Suppressor macrophage treated with lipopolysaccharide for 1 hour (primary cell): ENCODE data around the gene CELF4.
"Not testable (repeated sequence)": the region's sequence is repeated elsewhere in the genome, so short reads cannot be mapped to it uniquely, and the experiment has no call there.

ENCODE experiments used
- DNase-seq, 3 donors: peaks; one replicate each; pipeline ENCODE4 v3.0.0-alpha.2; 2020 to 2022

The CELF4 gene

DNA sequence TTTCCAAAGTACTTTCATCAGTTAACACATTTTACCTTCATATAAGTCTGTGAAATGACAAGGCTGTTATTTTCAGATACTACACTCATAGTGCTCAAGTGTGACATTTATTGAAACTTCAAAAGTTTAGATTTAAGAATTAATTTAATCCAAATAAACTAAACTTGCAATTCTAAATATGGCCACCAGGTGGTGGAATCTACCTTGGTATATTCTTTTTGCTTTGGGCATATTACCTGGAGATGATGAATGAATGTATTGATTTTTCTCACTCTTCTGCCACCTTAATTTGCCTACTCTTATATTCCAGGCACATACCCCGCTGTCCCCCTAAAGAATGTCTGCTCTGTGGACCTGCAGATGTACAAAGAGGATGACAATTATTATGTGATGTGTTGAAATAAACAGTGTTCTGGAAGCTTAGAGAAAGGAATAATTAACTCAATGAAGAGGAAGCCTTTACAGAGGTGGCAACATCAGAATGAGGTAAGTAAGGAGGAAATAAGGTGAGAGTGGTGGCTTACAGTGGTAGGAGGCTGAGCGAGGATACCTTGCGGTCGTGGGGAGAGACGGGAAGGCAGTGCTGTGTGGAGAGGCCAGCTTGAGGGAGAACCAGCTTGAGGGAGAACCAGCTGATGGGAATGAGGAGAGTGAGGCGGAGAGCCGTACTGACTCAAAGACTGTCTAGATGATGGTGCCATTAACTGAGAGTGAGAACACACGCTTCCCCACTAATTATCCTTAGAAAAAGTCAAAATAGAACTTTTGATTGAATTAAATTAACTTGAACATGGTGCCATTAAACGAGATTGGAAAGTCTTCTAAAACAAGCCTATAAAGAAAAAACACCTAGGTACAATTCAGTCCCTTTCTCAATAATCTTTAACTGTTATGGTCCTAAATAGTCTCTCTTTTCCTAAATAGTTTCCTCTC lies 179.5 kb downstream of the CELF4 start:
- DNase-seq, result peak; percentile 61 to 68 (median 66)

DNA sequence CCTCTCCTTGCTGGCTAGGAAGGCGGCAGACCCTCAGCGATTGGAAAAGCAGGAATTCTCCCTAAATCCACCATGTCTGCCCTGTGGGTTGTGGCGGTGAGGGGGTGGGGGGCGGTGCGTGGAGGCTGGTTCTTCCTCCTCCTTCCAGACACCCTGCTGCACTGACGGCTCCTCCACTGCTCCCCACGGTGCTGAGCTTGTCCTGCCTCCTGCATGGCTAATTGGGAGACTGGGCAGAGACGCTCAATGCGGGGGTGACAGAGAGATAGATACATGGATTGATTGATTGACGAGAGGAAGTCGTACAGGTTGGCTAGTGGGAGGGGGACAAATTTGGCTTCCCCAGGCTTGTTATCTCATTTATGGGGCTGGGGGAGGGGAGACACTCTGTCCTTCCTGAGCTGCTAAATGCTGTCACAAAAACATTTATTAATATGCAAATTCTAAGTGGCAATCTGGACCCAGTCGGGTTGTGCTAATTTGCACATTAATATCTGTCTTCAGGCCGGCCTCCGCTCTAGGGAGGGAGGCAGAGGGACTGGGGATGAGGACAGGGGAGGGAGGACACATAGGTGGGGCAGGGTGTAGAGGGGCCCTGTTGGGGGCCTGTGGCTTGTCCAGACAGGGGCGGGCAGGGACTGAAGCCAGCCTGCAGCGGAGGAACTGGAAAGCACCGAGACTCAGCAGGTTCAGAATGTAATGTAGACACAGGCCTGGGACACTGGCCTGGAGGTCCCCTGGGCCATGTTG lies 181.6 kb downstream of the CELF4 start:
- no peak for DNase-seq

DNA sequence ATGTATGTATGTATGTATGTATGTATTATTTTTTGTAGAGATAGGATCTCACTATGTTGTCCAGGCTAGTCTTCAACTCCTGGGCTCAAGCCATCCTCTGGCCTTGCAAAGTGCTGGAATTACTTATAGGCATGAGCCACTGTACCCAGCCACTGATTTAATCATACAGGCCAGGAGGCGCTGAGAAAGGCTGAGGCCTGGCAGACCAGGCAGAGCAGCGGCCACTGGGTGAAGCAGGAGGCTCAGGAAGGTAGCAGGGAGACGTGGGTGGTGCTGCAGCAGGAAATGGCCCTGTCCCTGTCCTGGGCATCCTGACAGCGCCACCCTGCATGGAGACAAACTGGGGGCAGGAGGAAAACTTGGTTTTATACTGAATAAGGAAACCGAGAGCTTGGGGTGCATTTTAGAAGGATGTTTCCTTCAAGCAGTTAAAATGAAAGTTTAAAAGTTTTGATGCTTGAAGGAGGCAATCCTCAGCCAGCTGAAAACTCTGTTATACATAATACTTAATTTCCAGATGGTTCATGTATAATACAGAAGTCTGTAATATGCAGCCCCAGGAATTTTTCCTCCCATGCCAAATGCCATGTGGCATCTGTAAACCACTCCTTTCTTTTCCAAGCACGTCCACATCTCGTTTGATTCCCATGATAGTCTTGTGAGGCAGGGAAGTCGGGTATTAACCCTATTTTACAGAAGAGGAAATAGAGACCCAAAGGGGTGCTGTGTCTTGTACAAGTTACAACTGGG lies 182.4 kb downstream of the CELF4 start:
- no peak for DNase-seq

DNA sequence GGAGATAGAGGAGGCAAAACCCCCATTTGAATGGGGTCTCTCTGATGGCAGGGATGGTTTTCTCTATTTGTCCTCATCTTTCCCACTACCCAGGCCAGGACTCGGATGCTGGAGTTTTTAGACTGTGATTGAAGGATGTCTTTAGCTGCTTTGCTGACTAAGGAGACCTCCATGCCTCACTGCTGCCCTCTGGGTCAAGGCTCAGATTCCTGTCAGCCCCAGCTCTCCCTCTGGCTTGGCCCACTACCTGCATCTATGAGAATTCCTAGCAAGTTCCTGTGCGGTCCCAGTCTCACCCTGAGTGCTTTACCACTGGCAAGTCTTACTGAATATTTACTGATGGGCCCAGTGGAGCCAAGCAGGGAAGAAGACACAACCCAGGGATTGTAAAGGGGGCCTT lies 184.0 kb downstream of the CELF4 start:
- no peak for DNase-seq

GRCh38 chr18:37380546-37381110 lies 185.0 kb downstream of the CELF4 start:
- DNase-seq, result no peak

GRCh38 chr18:37378336-37379010 lies 187.1 kb downstream of the CELF4 start:
- DNase-seq, result no peak

DNA sequence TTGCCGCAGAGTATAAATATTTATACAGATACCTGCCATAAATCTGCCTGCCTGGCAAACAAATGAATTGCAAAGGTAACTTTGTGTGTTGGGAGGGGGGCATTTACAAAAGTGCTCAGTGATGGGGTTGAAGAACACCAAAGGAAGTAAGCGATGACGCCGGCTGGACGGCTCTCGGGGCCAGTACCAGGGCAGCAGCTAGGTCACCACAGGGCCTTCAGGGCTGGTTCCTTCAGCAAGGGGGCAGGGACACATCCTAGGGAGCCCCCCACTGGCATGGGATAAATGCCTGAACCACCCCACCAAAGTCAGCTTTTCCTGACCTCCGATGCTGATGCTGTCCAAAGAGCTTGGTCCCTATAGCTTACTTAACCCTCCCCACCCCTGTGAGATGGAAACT lies 190.4 kb downstream of the CELF4 start:
- no peak for DNase-seq

GRCh38 chr18:37368110-37368954 lies 197.3 kb downstream of the CELF4 start:
- DNase-seq, result no peak

- DNase-seq, result no peak
These were observed 201.4 kb downstream of the CELF4 start for GRCh38 chr18:37364237-37364636.

DNA sequence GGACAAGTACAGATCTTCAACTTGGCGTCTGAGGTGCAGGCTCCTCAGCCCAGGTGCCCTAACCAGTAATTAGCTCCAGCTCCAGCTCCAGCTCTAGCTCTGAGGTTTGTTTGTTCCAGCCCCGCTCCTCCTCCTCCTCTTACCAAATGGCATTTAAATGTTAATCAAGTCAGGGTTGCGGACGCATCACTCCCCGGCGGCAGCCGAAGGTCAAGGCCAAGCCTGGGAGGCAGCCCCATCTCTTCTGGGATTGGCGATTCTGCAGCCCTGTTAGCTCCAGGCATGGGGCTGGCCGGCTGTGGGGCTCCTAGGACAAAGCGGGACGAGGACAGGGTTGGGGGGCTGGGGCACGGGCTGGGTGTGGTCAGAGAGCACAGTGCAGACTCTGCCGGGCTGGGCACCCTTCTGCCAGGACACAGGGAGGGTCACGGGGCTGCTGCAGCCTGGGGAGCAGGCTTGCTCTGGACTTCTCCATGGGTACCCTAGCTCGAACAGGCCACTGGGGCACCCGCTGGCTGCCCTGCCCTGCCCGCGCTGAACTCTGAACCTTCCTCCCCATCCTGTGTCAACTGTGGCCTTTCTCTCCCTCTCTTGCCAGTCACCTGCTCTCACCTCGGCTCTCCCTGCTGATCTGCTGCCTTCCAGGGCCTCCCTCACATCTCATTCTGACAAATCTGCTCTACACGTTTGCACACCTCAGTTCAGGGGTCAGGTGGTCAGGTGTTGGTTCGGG lies 203.3 kb downstream of the CELF4 start:
- no peak for DNase-seq

- no peak for DNase-seq
These were observed 204.1 kb downstream of the CELF4 start for GRCh38 chr18:37361335-37362157.

DNA sequence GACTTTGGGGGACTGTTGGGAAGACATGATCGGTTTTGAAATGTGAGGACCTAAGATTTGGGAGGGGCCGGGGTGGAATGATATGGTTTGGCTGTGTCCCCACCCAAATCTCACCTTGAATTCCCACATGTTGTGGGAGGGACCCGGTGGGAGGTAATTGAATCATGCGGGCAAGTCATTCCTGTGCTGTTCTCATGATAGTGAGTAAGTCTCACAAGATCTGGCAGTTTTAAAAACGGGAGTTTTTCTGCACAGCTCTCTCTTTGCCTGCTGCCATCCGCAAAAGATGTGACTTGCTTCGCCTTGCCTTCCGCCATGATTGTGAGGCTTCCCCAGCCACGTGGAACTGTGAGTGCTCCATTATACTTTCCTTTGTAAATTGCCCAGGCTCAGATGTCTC lies 207.5 kb downstream of the CELF4 start:
- DNase-seq, result not testable (repeated sequence)

- DNase-seq, result no peak
These were observed 209.8 kb downstream of the CELF4 start for GRCh38 chr18:37355772-37356171.

GRCh38 chr18:37351110-37351509 lies 214.5 kb downstream of the CELF4 start:
- DNase-seq, result no peak

DNA sequence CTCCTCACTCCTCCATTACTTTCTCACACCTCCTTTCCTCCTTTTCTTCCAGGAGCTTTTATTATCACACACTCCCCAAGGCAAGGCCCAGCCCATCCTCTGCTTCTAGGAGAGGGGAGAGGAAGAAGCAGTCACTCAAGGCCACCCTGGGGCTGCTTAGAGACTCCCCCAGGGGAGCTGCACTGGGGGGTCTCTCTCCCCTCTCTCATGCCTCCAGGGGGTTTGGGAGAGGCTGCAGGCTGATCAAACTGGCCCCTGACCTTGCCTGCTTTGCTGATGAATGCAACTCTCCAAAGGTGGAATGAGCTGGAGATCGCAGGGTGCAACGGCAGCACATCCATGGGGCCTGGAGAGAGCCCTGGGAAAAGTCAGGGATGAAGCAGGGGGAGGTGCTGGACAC lies 216.9 kb downstream of the CELF4 start:
- no peak for DNase-seq

DNA sequence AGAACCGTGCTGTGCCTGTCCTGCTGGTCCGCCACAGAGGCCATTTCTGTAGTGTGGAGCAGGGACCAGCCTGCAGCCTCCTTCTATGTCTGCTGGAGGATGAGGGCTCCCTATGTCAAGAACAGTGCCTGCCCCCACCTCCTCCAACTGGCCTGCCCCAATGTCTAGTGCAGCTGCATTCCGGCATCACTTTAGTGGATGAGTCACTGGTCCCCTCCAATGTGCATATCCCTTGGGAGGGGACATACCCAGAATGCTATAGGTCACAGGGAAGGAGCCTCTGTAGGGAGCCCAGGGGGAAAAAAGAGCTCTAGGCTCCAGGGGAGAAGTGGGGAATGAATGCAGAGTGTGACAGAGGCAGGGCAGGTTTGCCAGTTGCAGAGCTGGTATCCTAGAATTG lies 219.6 kb downstream of the CELF4 start:
- no peak for DNase-seq

- DNase-seq, result no peak
These were observed 222.1 kb downstream of the CELF4 start for GRCh38 chr18:37343542-37343851.

DNA sequence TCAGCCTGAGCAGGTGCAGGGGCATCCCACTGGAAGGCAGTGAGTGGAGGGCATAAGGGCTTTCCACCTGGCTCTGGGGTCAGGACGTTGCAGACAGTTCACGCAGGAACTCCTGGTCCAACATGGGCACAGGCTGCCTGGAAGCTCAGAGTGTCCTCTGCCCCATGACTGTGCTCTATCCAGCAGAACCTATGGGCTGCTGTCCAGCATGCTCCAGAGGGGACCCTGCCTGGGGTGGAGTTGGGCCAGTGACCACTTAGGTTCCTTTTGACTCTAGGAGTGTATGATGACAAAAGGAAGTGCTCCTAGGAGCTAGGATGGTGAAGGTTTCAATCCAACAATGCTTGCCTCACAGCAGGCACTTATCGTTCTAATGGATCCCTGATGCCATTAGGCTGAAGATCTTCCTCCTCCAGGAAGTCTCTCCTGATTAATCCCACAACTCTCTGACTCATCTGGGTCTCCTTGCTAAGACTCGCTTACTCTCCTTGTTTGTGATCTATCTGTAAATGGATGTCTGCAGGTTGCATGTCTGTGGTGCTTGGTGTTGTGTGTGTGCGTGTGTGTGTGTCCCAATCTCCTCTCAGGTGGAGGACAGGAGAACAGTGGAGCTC lies 224.0 kb downstream of the CELF4 start:
- DNase-seq, result no peak

GRCh38 chr18:37341016-37341415 lies 224.6 kb downstream of the CELF4 start:
- no peak for DNase-seq
